SK-N-SH treated with all-trans-retinoic acid at 6 μM for 48 hours (cell line): ENCODE measurements around the gene CACNA2D3.

Experiments
- ARNTL ChIP-seq: fragments of 450-650 bp; formaldehyde crosslinking; IDR thresholded peaks from 2 replicates; pipeline ENCODE4 v1.5.0; 2020; ENCODE audit warnings: low read depth, mild to moderate bottlenecking, moderate library complexity, borderline replicate concordance
- CSDC2 ChIP-seq: fragments of 250-450 bp; sonication (Bioruptor Pico); IDR thresholded peaks from 2 replicates; pipeline ENCODE4 v1.5.0; 2020; ENCODE audit warnings: mild to moderate bottlenecking, moderate library complexity
- TCF4 ChIP-seq: fragments of 250-450 bp; sonication (Bioruptor Pico); IDR thresholded peaks from 2 replicates; pipeline ENCODE4 v1.8.0; 2021; ENCODE audit warnings: mild to moderate bottlenecking, moderate library complexity, borderline replicate concordance
- ZC3H10 ChIP-seq: fragments of 250-450 bp; sonication (Bioruptor Pico); IDR thresholded peaks from 2 replicates; pipeline ENCODE4 v1.5.1; 2021; ENCODE audit warnings: mild to moderate bottlenecking, moderate library complexity
- TF ChIP-seq, protein P1 (sequence below): fragments of 250-450 bp; sonication (Bioruptor Pico); IDR thresholded peaks from 2 replicates; pipeline ENCODE4 v1.8.0; 2020; ENCODE audit warnings: mild to moderate bottlenecking, moderate library complexity, borderline replicate concordance

DNA sequence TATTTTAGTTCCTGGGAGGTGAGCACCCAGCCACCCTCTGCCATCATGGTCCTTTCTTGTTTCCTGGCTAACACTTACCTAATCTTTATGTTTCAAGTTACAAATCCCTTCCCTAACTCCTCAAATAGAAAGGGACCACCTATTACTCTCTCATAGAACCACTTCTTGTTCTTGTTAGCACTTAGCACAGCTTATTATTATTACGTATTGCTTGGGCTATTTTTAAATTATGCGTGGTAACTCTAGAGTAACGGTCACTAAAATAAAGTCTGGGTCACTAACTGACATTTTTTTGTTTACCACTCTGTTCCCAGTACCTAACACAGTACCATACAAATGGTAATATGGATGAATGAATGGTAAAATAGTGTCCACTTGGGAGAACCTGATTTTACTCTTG is 663.6 kb downstream of the CACNA2D3 start:
- TF ChIP-seq, protein P1, sequence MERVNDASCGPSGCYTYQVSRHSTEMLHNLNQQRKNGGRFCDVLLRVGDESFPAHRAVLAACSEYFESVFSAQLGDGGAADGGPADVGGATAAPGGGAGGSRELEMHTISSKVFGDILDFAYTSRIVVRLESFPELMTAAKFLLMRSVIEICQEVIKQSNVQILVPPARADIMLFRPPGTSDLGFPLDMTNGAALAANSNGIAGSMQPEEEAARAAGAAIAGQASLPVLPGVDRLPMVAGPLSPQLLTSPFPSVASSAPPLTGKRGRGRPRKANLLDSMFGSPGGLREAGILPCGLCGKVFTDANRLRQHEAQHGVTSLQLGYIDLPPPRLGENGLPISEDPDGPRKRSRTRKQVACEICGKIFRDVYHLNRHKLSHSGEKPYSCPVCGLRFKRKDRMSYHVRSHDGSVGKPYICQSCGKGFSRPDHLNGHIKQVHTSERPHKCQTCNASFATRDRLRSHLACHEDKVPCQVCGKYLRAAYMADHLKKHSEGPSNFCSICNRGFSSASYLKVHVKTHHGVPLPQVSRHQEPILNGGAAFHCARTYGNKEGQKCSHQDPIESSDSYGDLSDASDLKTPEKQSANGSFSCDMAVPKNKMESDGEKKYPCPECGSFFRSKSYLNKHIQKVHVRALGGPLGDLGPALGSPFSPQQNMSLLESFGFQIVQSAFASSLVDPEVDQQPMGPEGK (CRISPR knock-in tag): no peak
- TF ChIP-seq ZC3H10 (no peak), ARNTL (CRISPR knock-in tag) (no peak), TCF4 (CRISPR knock-in tag) (no peak), CSDC2 (CRISPR knock-in tag) (no peak)
